ENCODE data around the gene XCL1. TPM values are rescaled to one million over a fixed set of nuclear protein-coding genes. Genes with fewer than 3 reads are reported as not detected.

XCL1 gene
- total RNA-seq, 1 experiment from 2014 or later: not detected

Other genes starting within 250 kb of the XCL1 start
- gene XCL2, start 32.6 kb upstream of the XCL1 start, total RNA-seq (2014; rRNA removed; shearing (Covaris generic)): not detected in 2 replicates
- gene DPT, start 152.6 kb downstream of the XCL1 start, total RNA-seq (2014; rRNA removed; shearing (Covaris generic)): 0.24 and 0.69 TPM in 2 replicates